Measurements from ENCODE around the gene EPN1. TPM values are rescaled to one million over a fixed set of nuclear protein-coding genes. Genes with fewer than 3 reads are reported as not detected.
A peak's percentile ranks its signal among the peaks of the same experiment; 100 is the strongest.

Gene EPN1
- total and polyA plus RNA-seq, 2 of the 13 experiments (the other 11 are each of a cell fraction or from before 2014, with no cell fraction given): 28.9 to 31.7 TPM

GRCh38 chr19:55674841-55675660 lies at the start of gene EPN1 (continued):
- TF ChIP-seq UBTF (CRISPR knock-in tag; IDR thresholded peaks at IDR 0.05) (peak; percentile 81), ZNF713 (CRISPR knock-in tag; IDR thresholded peaks at IDR 0.05) (no peak), PAF1 (CRISPR knock-in tag; IDR thresholded peaks at IDR 0.05) (peak; percentile 94), SP2 (CRISPR knock-in tag; IDR thresholded peaks at IDR 0.05) (peak; percentile 81), FOSL1 (CRISPR knock-in tag; IDR thresholded peaks at IDR 0.05; ENCODE audit: borderline replicate concordance) (no peak), KLF6 (CRISPR knock-in tag; IDR thresholded peaks at IDR 0.05) (peak; percentile 67; the same call in 1 of the 2 replicates), SIN3A (IDR thresholded peaks at IDR 0.05; ENCODE audit: borderline replicate concordance, low read depth, low read length) (peak; percentile 86; the same call in 1 of the 2 replicates), AHDC1 (CRISPR knock-in tag; IDR thresholded peaks at IDR 0.05; ENCODE audit: borderline replicate concordance) (no peak), REL (CRISPR knock-in tag; conservative IDR thresholded peaks at IDR 0.05) (0 out of 2 replicates have a peak, but pooled peaks have one; percentile 44), NFAT5 (CRISPR knock-in tag; IDR thresholded peaks at IDR 0.05) (0 out of 2 replicates have a peak, but pooled peaks have one; percentile 19), ADNP (CRISPR knock-in tag; IDR thresholded peaks at IDR 0.05) (no peak), ZNF770 (CRISPR knock-in tag; IDR thresholded peaks at IDR 0.05) (no peak), PHF20 (CRISPR knock-in tag; IDR thresholded peaks at IDR 0.05) (peak; percentile 94)
